Occipital lobe (tissue), 2 donors: Measurements from ENCODE around the gene RUFY3. TPM values are rescaled to one million over a fixed set of nuclear protein-coding genes. Genes with fewer than 3 reads are reported as not detected.
"Not testable (repeated sequence)": the region's sequence is repeated elsewhere in the genome, so short reads cannot be mapped to it uniquely, and the experiment has no call there.

Source experiments
- DNase-seq: peaks from one replicate; lab custom pipeline; 2025; lab: John Stamatoyannopoulos, UW
- total RNA-seq: library from RNA; depleted of rRNA; stranded (reverse); fragments of >200 nt; gene quantifications from one replicate; pipeline ENCODE4 v1.2.3, GENCODE V29; 2014

The RUFY3 gene
- total RNA-seq, 1 donor from 2014 or later = 582 TPM

DNA sequence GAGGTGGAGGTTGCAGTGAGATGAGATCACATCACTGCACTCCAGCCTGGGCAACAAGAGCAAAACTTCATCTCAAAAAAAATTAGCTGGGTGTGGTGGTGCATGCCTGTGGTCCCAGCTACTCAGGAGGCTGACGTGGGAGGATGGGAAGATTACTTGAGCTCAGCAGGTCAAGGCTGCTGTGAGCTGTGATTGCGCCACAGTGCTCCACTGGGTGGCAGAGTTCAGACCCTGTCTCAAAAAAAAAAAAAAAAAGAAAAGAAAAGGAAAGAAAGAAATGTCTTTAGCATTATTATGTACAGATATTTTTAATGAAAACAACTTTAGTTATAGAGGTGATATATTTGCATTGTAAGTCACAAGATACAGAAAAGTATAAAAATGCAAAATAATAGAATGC, 14.2 kb downstream of the RUFY3 start:
- not testable (repeated sequence) for DNase-seq

GRCh38 chr4:70737006-70737405, 15.2 kb downstream of the RUFY3 start:
- no peak for DNase-seq

- no peak for DNase-seq
Measured at GRCh38 chr4:70737409-70737808, 15.6 kb downstream of the RUFY3 start.

- no peak for DNase-seq
Measured at GRCh38 chr4:70739496-70740337, 18.0 kb downstream of the RUFY3 start.

DNA sequence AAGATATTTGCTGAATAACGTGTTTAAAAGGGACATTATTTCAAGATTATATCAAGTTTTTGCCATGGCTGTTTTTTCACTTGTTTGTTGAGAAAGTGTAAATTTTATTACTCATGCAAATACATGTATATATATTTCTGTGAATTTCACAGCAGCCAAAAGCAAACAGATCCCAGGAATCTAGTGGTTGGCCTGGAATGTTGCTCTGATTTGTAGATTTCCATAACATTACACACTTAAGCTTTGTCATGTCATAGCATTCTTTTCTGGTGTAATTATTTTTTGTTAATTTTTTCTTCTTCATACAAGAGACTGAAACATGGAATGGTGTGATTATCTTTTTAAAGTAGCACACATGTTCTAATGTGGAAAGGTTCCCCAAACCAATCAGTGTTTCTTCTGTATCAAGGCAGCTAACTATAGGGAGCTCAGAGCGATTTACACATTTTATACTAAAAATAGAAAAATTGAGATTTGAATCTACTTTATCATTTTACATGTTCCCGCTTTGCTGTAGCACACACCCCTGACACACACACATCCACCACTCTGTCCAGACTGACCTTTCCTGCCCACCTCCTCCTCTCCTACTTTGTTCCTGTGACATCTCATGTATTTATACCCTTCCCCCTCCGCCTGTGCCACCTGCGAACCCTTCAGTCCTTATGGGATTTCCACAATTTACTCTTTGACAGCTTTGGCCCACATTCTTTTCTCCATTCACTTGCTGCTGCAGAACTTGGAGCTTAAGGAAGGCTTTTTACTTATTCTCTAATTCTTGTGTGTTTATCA, 20.3 kb downstream of the RUFY3 start:
- DNase-seq = no peak

GRCh38 chr4:70743731-70744130, 22.0 kb downstream of the RUFY3 start:
- DNase-seq = no peak

DNA sequence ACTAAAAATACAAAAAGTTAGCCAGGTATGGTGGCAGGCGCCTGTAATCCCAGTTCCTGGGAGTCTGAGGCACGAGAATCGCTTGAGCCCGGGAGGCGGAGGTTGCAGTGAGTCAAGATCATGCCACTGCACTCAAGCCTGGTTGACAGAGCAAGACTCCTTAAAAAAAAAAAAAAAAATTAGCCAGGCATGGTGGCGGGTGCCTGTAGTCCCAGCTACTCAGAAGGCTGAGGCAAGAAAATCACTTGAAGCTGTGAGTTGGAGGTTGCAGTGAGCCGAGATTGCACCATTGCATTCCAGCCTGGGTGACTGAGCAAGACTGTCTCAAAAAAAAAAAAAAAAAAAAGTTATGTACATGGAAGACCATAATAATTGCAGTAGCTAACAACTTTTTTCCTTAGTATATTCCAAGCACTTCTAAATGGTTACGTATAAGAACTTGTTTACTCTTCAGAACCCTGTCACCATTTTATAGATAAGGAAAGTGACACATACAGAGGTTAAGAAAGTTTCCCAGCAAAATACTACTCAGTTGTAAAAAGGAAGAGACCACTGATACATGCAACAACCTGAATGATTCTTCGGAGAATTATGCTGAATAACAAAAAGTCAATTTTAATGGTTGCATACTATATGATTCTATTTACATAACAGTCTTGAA, 24.5 kb downstream of the RUFY3 start:
- DNase-seq = no peak

- DNase-seq = no peak
Measured at GRCh38 chr4:70747874-70748273, 26.1 kb downstream of the RUFY3 start.

GRCh38 chr4:70749313-70749712, 27.5 kb downstream of the RUFY3 start:
- no peak for DNase-seq

- no peak for DNase-seq
Measured at GRCh38 chr4:70752236-70752635, 30.5 kb downstream of the RUFY3 start.

DNA sequence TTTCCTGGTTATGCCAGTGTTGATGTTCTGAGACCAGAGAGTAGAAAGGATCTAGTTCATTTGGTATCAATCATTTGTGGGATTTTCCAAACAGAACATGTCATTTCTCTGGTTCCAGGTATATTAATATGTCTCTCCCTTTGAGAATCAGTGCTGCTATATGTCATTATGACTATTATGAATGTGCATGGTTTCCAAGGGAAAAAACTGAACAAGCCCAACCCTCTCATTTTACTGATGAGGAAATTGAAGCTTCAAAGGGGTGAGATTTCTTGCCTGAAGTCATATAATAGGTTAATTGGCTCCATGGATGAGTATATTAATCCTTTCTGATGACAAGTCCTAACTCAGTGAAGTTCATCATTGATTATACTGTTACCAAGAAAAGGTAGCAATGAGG, 31.9 kb downstream of the RUFY3 start:
- DNase-seq = no peak

GRCh38 chr4:70754470-70754869, 32.7 kb downstream of the RUFY3 start:
- DNase-seq = no peak

DNA sequence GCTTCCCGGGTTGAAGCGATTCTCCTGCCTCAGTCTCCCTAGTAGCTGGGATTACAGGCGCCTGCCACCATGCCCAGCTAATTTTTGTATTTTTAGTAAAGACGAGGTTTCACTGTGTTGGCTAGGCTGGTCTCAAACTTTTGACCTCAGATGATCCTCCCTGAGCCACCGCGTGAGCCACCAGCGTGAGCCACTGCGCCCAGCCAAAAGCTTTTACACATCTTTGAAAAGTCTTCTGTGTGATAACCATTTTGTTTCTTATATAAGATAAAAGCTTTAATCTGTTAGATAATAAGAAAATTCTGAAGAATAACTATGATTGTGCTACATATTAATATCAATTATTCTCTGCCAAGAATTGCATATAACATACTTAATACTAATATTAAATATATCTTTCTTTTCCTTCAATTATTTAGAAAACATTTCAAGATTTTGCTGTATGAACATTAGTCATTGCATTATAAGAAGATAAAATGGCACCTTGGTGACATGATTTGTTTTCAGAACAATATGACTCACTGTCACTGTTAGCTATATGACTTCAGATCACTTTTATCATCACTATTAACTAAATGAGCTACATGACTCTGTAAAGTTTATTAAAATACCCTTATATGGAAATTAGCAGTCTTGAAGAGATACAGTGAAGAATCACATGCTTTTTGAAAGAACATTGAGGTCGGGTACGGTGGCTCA, 33.4 kb downstream of the RUFY3 start:
- no peak for DNase-seq

- DNase-seq = no peak
Measured at GRCh38 chr4:70759126-70759525, 37.4 kb downstream of the RUFY3 start.

DNA sequence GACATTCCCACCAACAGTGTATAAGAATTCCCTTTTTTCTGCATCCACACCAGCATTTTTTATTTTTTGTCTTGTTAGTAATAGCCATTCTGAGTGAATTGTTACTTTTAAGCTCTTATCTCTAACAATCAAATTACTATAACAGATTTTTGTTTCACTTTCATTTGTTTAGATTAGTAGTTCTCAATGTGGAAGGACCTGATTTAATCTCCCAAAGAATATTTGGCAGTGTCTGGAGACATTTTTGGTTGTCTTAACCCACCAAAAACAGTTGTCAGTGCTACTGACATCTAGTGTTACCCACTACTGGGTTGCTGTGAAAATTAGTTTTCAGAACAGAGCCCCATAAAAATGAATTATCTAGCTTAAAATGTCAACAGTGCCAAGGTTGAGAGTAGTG, 37.9 kb downstream of the RUFY3 start:
- no peak for DNase-seq

- DNase-seq = no peak
Measured at GRCh38 chr4:70760662-70761061, 38.9 kb downstream of the RUFY3 start.

- no peak for DNase-seq
Measured at GRCh38 chr4:70761276-70761816, 39.6 kb downstream of the RUFY3 start.

DNA sequence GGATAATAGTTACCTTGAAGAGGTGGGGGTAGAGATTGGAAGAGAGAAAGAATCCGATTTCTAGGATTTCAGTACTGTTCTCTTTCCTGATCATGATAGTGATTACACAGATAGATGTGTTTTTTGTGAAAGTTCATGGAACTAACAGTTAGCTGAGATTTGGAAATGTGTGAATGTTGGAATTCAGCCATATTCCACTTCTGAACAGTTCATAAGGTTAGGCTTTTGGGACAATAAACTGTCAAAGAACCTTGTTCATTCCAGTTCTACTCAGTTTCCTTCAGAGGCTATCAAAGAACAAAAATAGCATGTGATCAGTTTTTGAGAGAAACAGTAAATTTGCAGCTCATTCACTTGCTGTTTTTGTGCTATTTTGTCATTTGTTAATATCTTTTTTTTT, 43.6 kb downstream of the RUFY3 start:
- no peak for DNase-seq

DNA sequence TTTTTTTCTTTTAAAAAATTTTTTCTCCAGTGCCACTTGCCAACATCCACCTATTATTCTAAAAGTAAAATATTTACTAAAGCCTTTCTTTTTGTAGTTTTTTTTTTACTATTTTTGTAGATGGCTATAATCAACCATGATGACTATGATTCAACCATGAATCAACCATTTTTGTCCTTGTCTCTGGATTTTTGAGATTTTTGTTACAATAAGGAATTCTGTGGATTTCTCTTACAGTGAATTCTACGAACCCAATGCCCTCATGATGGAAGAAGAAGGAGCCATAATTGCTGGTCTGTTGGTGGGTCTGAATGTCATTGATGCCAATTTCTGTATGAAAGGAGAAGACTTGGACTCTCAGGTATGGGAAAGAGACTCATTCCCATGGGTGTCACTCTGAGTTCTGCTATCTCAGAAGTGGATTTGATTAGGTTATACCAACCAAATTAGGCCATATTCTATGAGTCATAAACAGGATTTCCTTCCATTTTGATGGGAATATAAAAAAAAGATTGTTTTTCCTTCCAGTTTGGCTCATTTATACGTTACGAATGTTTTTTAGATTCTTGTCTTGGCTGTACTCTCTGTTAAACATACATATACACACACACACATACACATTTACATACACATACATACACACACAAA, 46.7 kb downstream of the RUFY3 start:
- no peak for DNase-seq

GRCh38 chr4:70769396-70769795, 47.6 kb downstream of the RUFY3 start:
- DNase-seq = not testable (repeated sequence)
